Parathyroid adenoma (tissue), 2 donors: ENCODE data around the gene SLC25A22.

Experiments used
- H2AFZ ChIP-seq: fragments of 300-600 bp; sonication (generic); one replicate; pipeline ENCODE4 v1.7.0; 2017; ENCODE audit warnings: antibody characterized with exemption, mild to moderate bottlenecking
- H3K27ac ChIP-seq: fragments of 300-600 bp; sonication (generic); one replicate; pipeline ENCODE4 v1.7.0; 2017
- H3K27me3 ChIP-seq: fragments of 300-600 bp; sonication (generic); one replicate; pipeline ENCODE4 v1.7.0; 2017; ENCODE audit warnings: low read length; ENCODE audit not compliant: control insufficient read depth, insufficient read depth
- H3K36me3 ChIP-seq: fragments of 300-600 bp; sonication (generic); one replicate; pipeline ENCODE4 v1.7.0; 2017; ENCODE audit warnings: low read length; ENCODE audit not compliant: control insufficient read depth, insufficient read depth
- H3K4me1 ChIP-seq: fragments of 300-600 bp; sonication (generic); one replicate; pipeline ENCODE4 v1.7.0; 2017; ENCODE audit warnings: control low read depth
- H3K4me2 ChIP-seq: fragments of 300-600 bp; sonication (generic); one replicate; pipeline ENCODE4 v1.7.0; 2017; ENCODE audit warnings: low read length
- H3K4me3 ChIP-seq: fragments of 300-600 bp; sonication (generic); one replicate; pipeline ENCODE4 v1.7.0; 2017; ENCODE audit warnings: low read depth, low read length
- H3K79me2 ChIP-seq: fragments of 300-600 bp; sonication (generic); one replicate; pipeline ENCODE4 v1.7.0; 2017; ENCODE audit warnings: control low read depth
- H3K9ac ChIP-seq: fragments of 300-600 bp; sonication (generic); one replicate; pipeline ENCODE4 v1.7.0; 2017; ENCODE audit warnings: mild to moderate bottlenecking
- H3K9me3 ChIP-seq: fragments of 300-600 bp; sonication (generic); one replicate; pipeline ENCODE4 v1.7.0; 2017; ENCODE audit warnings: low read length; ENCODE audit not compliant: control insufficient read depth
- CTCF ChIP-seq: fragments of 300-600 bp; sonication (generic); IDR thresholded peaks from one replicate; pipeline ENCODE4 v1.7.0; 2017; ENCODE audit warnings: antibody characterized with exemption, mild to moderate bottlenecking
- donor health status: primary hyperparathyroidism.

The SLC25A22 gene

GRCh38 chr11:788009-788640 is 10.0 kb downstream of the SLC25A22 start:
- no peaks in the 10 kb centered on the region for H3K27me3 ChIP-seq
- no peak overlapping the region for H2AFZ ChIP-seq
- H3K9ac ChIP-seq: no peak overlapping the region
- no peaks in the 10 kb centered on the region for H3K36me3 ChIP-seq
- no peaks in the 10 kb centered on the region for H3K9me3 ChIP-seq
- H3K4me3 ChIP-seq: no peak overlapping the region
- no peak overlapping the region for H3K4me2 ChIP-seq
- no peak overlapping the region for H3K27ac ChIP-seq
- TF ChIP-seq CTCF: no peak
- H3K4me1 ChIP-seq: no peaks in the 10 kb centered on the region
- H3K79me2 ChIP-seq: no peaks in the 10 kb centered on the region

- no peaks in the 10 kb centered on the region for H3K27me3 ChIP-seq
- no peak overlapping the region for H2AFZ ChIP-seq
- no peak overlapping the region for H3K4me3 ChIP-seq
- no peak overlapping the region for H3K27ac ChIP-seq
- no peak overlapping the region for H3K4me2 ChIP-seq
- H3K36me3 ChIP-seq: no peaks in the 10 kb centered on the region
- no peaks in the 10 kb centered on the region for H3K4me1 ChIP-seq
- no peak for TF ChIP-seq CTCF
- no peak overlapping the region for H3K9ac ChIP-seq
- H3K9me3 ChIP-seq: no peaks in the 10 kb centered on the region
- no peaks in the 10 kb centered on the region for H3K79me2 ChIP-seq
These were observed 10.9 kb downstream of the SLC25A22 start for GRCh38 chr11:787084-787675.

- H3K27me3 ChIP-seq: no peaks in the 10 kb centered on the region
- no peaks in the 10 kb centered on the region for H3K79me2 ChIP-seq
- no peak overlapping the region for H2AFZ ChIP-seq
- H3K27ac ChIP-seq: no peak overlapping the region
- H3K9ac ChIP-seq: no peak overlapping the region
- H3K4me3 ChIP-seq: no peak overlapping the region
- no peaks in the 10 kb centered on the region for H3K9me3 ChIP-seq
- H3K4me1 ChIP-seq: no peaks in the 10 kb centered on the region
- no peak overlapping the region for H3K4me2 ChIP-seq
- no peak for TF ChIP-seq CTCF
- H3K36me3 ChIP-seq: no peaks in the 10 kb centered on the region
These were observed 11.6 kb downstream of the SLC25A22 start for GRCh38 chr11:786235-787083.

GRCh38 chr11:783581-784015 is 14.5 kb downstream of the SLC25A22 start:
- Histone ChIP-seq H3K36me3 (no peaks in the 10 kb centered on the region), H3K4me1 (no peaks in the 10 kb centered on the region), H3K79me2 (no peaks in the 10 kb centered on the region), H2AFZ (no peak overlapping the region), H3K9ac (no peak overlapping the region), H3K4me2 (no peak overlapping the region), H3K9me3 (no peaks in the 10 kb centered on the region), H3K27ac (no peak overlapping the region), H3K27me3 (no peaks in the 10 kb centered on the region), H3K4me3 (no peak overlapping the region)
- TF ChIP-seq CTCF: peak; percentile 46
